Measurements from ENCODE around the gene ELOVL7.

ELOVL7 gene

DNA sequence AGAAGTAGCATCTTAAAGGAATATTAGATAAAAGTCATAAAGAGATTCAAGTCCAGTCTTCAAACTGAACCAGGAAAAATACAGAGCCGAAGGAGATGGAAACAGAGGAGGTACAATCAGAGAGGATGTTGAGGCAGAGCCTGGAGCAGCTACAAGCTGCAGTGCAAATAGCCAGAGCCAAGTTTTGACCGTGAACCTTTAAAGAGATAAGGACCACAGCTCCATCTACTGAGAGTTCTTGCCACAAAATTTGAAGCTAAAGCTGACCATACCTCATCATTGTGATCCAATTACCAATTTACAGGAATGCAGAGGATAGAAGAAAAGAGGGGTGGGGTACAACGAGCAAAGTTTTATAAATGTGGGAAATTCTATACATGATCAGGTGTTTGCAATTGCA is 133.7 kb downstream of the ELOVL7 start:
- Histone ChIP-seq H3K9me3 (ENCODE audit: insufficient read depth, low read depth, low read length) (no peaks in the 10 kb centered on the region), H3K36me3 (ENCODE audit: insufficient read depth, low read length) (no peaks in the 10 kb centered on the region), H3K4me3 (ENCODE audit: low read length) (no peak overlapping the region), H3K27ac (ENCODE audit: low read depth, low read length) (no peak overlapping the region), H3K27me3 (ENCODE audit: insufficient read depth, low read length) (no peaks in the 10 kb centered on the region), H3K9ac (ENCODE audit: low read depth, low read length) (no peak overlapping the region), H3K4me1 (ENCODE audit: insufficient read depth, low read length) (no peaks in the 10 kb centered on the region)
- WGBS, result 68% methylated on average over 2 of the region's 3 CpGs

DNA sequence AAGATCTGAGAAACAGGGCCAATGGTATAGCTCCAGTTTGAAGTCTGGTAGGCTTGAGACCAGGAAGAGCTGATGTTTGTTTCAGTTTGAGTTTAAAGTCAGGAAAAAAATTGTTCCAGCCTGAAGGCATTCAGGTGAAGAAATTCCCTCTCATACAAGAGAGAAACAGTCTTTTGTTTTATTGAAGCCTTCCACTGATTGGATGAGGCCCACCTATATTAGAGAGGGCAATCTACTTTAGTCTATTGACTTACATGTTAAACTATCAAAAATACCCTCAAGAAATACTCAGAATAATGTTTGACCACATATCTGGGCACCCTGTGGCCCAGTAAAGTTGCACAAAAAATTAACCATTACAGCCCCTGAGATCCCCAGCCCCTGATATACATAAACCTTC is 138.9 kb downstream of the ELOVL7 start:
- peaks cover 3% of the 10 kb centered on the region; the same call in 1 of the 2 replicates for H3K27me3 ChIP-seq (ENCODE audit: insufficient read depth, low read length)
- H3K27ac ChIP-seq (ENCODE audit: low read depth, low read length), result no peak overlapping the region
- H3K9ac ChIP-seq (ENCODE audit: low read depth, low read length), result no peak overlapping the region
- no peaks in the 10 kb centered on the region for H3K4me1 ChIP-seq (ENCODE audit: insufficient read depth, low read length)
- H3K9me3 ChIP-seq (ENCODE audit: insufficient read depth, low read depth, low read length), result no peaks in the 10 kb centered on the region
- no peaks in the 10 kb centered on the region for H3K36me3 ChIP-seq (ENCODE audit: insufficient read depth, low read length)
- no peak overlapping the region for H3K4me3 ChIP-seq (ENCODE audit: low read length)

DNA sequence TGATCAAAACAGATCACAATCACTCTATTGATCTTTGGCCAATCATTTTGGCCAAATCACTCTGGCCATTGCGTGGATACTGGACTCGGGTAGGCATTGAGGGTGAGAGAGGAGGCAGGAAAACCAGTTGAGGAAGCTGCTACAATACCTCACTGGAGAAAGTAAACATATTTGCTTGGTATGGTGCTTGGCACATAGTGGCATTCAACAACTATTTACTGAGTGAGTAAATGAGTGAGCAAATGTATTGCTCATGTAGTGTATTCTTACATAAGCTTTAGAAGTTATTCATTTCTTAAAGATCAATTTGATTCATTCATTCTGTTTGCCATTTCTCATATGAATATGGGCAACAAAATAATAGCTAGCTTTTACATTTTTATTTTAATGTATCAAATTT is 140.1 kb downstream of the ELOVL7 start:
- H3K4me3 ChIP-seq (ENCODE audit: low read length), result no peak overlapping the region
- no peaks in the 10 kb centered on the region for H3K4me1 ChIP-seq (ENCODE audit: insufficient read depth, low read length)
- H3K36me3 ChIP-seq (ENCODE audit: insufficient read depth, low read length), result no peaks in the 10 kb centered on the region
- no peak overlapping the region for H3K27ac ChIP-seq (ENCODE audit: low read depth, low read length)
- 94% methylated on average over 2 of the region's 2 CpGs for WGBS
- H3K27me3 ChIP-seq (ENCODE audit: insufficient read depth, low read length), result peaks cover 3% of the 10 kb centered on the region; the same call in 1 of the 2 replicates
- no peaks in the 10 kb centered on the region for H3K9me3 ChIP-seq (ENCODE audit: insufficient read depth, low read depth, low read length)
- no peak overlapping the region for H3K9ac ChIP-seq (ENCODE audit: low read depth, low read length)
